ENCODE measurements around the gene MKRN2OS.

DNA sequence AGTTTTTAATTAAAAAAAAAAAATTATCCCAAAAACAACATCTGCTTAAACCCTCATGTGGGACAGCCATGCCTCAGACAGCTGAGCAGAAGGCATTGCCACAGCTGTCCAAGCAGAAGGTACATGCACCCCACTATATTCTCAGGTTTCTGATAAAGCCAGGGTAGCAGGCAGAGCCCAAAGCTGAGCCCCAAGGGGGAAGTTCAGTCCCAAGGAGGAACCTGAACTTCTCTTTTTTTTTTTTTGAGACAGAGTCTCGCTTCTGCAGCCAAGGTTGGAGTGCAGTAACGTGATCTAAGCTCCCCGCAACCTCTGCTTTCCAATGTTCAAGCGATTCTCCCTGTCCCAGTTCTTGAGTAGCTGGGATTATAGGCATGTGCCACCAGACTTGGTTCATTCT, 44.8 kb upstream of the MKRN2OS start:
- TF ChIP-seq, protein P1, sequence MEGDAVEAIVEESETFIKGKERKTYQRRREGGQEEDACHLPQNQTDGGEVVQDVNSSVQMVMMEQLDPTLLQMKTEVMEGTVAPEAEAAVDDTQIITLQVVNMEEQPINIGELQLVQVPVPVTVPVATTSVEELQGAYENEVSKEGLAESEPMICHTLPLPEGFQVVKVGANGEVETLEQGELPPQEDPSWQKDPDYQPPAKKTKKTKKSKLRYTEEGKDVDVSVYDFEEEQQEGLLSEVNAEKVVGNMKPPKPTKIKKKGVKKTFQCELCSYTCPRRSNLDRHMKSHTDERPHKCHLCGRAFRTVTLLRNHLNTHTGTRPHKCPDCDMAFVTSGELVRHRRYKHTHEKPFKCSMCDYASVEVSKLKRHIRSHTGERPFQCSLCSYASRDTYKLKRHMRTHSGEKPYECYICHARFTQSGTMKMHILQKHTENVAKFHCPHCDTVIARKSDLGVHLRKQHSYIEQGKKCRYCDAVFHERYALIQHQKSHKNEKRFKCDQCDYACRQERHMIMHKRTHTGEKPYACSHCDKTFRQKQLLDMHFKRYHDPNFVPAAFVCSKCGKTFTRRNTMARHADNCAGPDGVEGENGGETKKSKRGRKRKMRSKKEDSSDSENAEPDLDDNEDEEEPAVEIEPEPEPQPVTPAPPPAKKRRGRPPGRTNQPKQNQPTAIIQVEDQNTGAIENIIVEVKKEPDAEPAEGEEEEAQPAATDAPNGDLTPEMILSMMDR (IDR thresholded peaks at IDR 0.05 in 8 of 11, conservative IDR thresholded peaks at IDR 0.05 in 3 of 11), result no peak
- TF ChIP-seq POLR2AphosphoS5 (IDR thresholded peaks at IDR 0.05) (no peak), POLR2A (IDR thresholded peaks at IDR 0.05) (no peak)
